ENCODE measurements around the gene KRTAP5-8.
"Not testable (repeated sequence)": the region's sequence is repeated elsewhere in the genome, so short reads cannot be mapped to it uniquely, and the experiment has no call there.

KRTAP5-8 gene

DNA sequence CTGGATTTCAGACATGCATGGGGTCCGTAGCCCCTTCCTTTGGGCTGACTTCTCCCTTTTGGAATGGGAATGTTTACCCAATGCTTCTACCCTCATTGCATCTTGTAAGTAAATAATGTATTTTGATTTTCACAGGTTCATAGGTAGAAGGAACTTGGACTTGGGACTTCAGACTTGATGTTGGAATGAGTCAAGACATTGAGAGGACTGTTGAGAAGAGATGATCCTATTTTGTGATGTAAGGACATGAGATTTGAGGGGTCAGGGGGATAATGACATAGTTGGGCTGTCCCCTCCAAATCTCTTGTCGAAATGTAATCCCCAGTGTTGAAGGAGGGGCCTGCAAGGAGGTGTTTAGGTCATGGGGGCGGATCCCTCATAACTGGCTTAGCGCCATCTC is 26.6 kb downstream of the KRTAP5-8 start:
- no peaks in the 10 kb centered on the region for H3K36me3 ChIP-seq (ENCODE audit: control insufficient read depth, insufficient read depth, low read length)
- 82 to 85% methylated on average over 3 of the region's 4 CpGs for WGBS, 2 experiments (ENCODE audit: insufficient coverage in 2 of 2)
- no peaks in the 10 kb centered on the region for H3K4me1 ChIP-seq (ENCODE audit: control insufficient read depth, insufficient read depth, low read length, poor library complexity, severe bottlenecking)
- peaks cover 2% of the 10 kb centered on the region for H3K9me3 ChIP-seq (ENCODE audit: control insufficient read depth, low read length)
- H3K4me3 ChIP-seq (ENCODE audit: extremely low read depth, insufficient read depth, low read length, poor library complexity, severe bottlenecking): no peak overlapping the region
- no peak overlapping the region for H3K27ac ChIP-seq (ENCODE audit: low read depth, low read length, severe bottlenecking)

DNA sequence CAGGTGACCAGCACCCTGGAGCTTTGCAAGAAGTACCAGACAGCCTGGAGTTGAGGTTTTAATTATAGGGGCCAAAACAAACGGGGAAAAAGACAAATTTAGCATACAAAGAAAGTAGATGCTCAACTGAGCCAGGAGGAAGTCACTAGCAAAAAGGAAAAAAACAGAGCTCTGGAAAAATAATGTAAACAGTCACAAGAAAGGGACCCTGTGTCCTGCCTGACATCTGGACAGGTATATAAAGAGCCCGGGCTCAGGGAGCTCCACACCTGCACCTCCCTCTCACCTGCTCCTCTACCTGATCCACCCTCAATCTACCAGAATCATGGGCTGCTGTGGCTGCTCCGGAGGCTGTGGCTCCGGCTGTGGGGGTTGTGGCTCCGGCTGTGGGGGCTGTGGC is 27.4 kb downstream of the KRTAP5-8 start, which contains the start of gene KRTAP5-10:
Gene KRTAP5-10, plus strand, starts transcription at position 301 of the 400 bp plus-strand sequence. Its CDS starts 25 bp downstream, at position 326.
- no peaks in the 10 kb centered on the region for H3K36me3 ChIP-seq (ENCODE audit: control insufficient read depth, insufficient read depth, low read length)
- WGBS, 2 experiments (ENCODE audit: insufficient coverage in 2 of 2): 77 to 90% methylated on average over 2 of the region's 5 CpGs
- peaks cover 2% of the 10 kb centered on the region for H3K9me3 ChIP-seq (ENCODE audit: control insufficient read depth, low read length)
- no peaks in the 10 kb centered on the region for H3K4me1 ChIP-seq (ENCODE audit: control insufficient read depth, insufficient read depth, low read length, poor library complexity, severe bottlenecking)
- no peak within 1 kb of the TSS for H3K27ac ChIP-seq (ENCODE audit: low read depth, low read length, severe bottlenecking)
- no peak within 1 kb of the TSS for H3K4me3 ChIP-seq (ENCODE audit: extremely low read depth, insufficient read depth, low read length, poor library complexity, severe bottlenecking)

DNA sequence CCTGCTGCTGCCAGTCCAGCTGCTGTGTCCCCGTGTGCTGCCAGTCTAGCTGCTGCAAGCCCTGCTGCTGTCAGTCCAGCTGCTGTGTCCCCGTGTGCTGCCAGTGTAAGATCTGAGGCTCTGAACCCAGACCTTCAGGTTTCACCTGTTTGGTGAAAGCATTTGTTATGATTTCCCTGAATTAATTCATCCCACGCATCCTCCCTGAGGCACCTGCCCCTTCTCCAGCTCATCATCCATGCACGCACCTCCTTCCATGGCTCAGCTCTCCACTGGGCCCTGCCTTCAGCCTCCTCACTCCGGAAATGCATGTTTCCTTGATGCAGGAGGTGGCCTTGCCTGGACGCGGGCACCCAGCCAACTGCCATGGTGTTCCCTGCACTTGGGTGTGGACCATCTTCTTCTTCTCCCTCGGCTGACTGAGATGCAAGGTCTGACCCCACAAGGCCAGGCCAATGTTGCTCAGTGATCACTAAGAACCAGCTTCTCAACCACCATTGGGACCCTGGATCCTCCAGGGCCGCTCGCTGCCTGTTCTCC is 28.3 kb downstream of the KRTAP5-8 start:
- 94 to 97% methylated on average over 8 to 9 of the region's 10 CpGs for WGBS, 2 experiments (ENCODE audit: insufficient coverage in 2 of 2)
- no peaks in the 10 kb centered on the region for H3K36me3 ChIP-seq (ENCODE audit: control insufficient read depth, insufficient read depth, low read length)
- H3K4me1 ChIP-seq (ENCODE audit: control insufficient read depth, insufficient read depth, low read length, poor library complexity, severe bottlenecking): no peaks in the 10 kb centered on the region
- no peak overlapping the region for H3K4me3 ChIP-seq (ENCODE audit: extremely low read depth, insufficient read depth, low read length, poor library complexity, severe bottlenecking)
- peaks cover 2% of the 10 kb centered on the region for H3K9me3 ChIP-seq (ENCODE audit: control insufficient read depth, low read length)
- no peak overlapping the region for H3K27ac ChIP-seq (ENCODE audit: low read depth, low read length, severe bottlenecking)

DNA sequence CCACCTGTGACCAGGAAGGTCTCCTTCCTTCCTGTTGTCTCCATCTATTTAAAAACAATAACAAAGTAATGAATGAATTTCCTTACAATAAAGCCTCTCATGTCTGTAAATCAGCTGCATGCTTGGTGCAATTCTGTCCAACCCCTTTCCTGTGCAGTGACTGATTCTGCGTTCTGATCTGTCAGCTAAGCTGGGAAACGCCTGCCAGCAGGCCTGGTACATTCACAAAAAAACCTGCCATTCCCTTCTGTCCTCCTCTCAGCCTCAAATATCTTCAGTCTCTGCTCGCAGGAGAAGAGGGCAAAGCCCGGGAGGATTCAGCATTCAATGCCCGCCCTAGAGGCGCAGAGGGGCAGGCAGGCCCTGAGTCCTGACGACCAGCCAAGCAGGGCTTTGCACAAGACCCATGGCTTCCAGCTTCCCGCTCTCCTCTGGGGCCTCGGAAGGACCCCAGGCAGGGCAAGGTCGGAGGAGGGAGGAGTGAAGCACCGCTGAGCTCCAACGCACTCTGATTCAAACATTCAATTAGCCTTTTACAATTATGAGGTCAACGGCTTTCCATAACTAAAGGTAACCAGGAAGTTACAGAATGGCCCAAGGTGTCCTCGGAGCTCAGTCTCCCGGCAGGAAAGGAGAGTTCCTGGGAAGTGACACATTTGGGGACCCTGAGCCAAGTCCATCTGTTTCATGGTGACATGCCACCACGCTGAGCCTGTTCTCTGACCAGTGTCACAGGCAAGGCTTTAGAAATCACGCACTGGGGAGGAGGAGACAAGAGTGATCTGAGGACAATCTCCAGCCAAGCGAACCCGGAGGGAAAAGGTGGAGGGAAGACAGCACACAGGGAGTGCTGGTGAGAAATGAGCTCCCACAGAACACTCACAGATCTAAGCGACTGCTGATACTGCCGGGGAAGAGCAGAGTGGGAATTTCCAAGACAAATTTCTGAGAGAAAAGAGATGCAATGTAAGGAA is 29.1 kb downstream of the KRTAP5-8 start:
- 63 to 73% methylated on average over 3 to 8 of the region's 21 CpGs for WGBS, 2 experiments (ENCODE audit: insufficient coverage in 2 of 2)
- H3K27ac ChIP-seq (ENCODE audit: low read depth, low read length, severe bottlenecking); H3K4me3 ChIP-seq (ENCODE audit: extremely low read depth, insufficient read depth, low read length, poor library complexity, severe bottlenecking); H3K9me3 ChIP-seq (ENCODE audit: control insufficient read depth, low read length); H3K36me3 ChIP-seq (ENCODE audit: control insufficient read depth, insufficient read depth, low read length); H3K4me1 ChIP-seq (ENCODE audit: control insufficient read depth, insufficient read depth, low read length, poor library complexity, severe bottlenecking): not testable (repeated sequence)

DNA sequence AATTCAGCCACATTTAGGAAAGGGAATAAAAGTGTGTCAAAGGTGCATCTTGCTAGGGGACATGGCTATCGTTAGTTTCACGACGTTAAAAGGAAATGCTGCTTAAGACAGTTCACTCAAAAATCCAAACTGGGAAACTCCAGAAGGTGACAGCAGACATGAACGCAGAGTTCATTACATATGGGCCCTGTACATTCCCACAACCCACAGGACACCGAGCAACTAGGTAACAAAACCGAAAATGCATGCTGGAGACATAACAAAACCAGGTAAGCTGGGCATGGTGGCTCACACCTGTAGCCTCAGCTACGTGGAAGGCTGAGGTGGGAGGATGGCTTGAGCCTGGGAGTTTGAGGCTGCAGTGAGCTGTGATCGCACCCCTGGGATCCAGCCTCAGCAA is 29.8 kb downstream of the KRTAP5-8 start:
- not testable (repeated sequence) for H3K4me3 ChIP-seq (ENCODE audit: extremely low read depth, insufficient read depth, low read length, poor library complexity, severe bottlenecking); H3K27ac ChIP-seq (ENCODE audit: low read depth, low read length, severe bottlenecking); H3K4me1 ChIP-seq (ENCODE audit: control insufficient read depth, insufficient read depth, low read length, poor library complexity, severe bottlenecking); H3K9me3 ChIP-seq (ENCODE audit: control insufficient read depth, low read length); H3K36me3 ChIP-seq (ENCODE audit: control insufficient read depth, insufficient read depth, low read length)
- WGBS, 2 experiments (ENCODE audit: insufficient coverage in 2 of 2): 80% methylated on average over 5 to 8 of the region's 8 CpGs

DNA sequence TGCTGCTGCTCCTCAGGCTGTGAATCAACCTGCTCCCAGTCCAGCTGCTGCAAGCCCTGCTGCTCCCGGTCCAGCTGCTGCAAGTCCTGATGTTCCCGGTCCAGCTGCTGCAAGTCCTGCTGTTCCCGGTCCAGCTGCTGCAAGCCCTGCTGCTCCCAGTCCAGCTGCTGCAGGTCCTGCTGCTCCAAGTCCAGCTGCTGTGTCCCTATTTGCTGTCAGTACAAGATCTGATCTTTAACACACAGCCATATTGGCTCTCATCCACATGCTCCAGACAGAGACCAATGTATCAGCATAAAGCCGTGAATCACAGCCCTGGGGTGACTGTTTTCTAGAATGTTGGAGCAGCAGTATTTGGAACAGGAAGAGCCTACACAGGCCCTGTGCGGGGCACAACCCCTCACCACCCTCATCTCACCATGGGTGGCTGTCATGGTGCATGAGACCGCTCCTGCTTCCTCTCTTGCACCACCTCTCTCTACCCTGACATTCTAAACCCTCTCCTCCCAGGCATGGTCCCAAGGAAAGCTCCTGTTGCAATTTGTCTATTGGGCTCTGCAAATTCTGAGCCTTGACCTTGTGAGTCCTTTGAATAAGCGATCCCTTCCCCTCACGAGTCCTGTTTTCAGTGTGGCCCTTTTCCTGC is 31.0 kb downstream of the KRTAP5-8 start:
- Histone ChIP-seq H3K4me1 (ENCODE audit: control insufficient read depth, insufficient read depth, low read length, poor library complexity, severe bottlenecking) (no peaks in the 10 kb centered on the region), H3K9me3 (ENCODE audit: control insufficient read depth, low read length) (no peaks in the 10 kb centered on the region), H3K27ac (ENCODE audit: low read depth, low read length, severe bottlenecking) (no peak overlapping the region), H3K36me3 (ENCODE audit: control insufficient read depth, insufficient read depth, low read length) (no peaks in the 10 kb centered on the region), H3K4me3 (ENCODE audit: extremely low read depth, insufficient read depth, low read length, poor library complexity, severe bottlenecking) (no peak overlapping the region)
- WGBS, 2 experiments (ENCODE audit: insufficient coverage in 2 of 2): 74 to 79% methylated on average over 5 to 6 of the region's 8 CpGs

DNA sequence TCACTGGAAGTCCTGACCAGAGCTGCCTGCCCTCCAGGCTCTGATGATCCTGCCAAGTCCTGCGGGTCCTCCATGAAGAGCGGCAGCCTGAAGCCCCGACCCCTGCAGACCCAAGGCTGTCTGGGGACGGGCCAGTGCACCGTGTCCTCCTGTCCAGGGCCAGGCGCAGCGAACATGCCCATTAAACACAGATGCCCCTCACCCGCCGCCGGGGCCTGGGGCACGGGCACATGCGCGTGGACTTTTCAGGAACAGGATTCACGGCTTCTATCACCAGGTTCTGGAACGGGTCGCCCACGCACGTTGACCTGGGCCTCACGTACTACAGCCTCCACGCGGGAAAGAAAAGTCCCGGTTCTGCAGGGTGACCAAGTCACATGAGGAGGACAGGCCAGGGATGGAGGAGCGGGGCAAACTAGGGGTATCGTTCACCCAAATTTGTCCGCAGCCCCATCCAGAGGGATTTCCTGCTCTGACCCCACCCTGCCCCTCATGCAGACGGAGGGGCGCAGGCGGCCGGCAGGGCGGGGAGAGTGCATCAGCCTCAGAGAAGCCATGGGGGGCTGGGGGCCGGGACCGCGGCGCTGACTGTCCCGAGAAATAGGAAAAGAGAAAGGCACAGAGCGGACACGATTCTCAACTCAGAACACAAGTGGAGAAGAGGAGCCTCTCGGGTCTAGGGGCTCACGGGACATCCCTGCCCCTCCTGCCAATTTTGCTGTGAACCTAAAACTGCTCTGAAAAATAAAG is 33.5 kb downstream of the KRTAP5-8 start:
- WGBS, 2 experiments (ENCODE audit: insufficient coverage in 2 of 2): 91 to 95% methylated on average over 28 to 32 of the region's 39 CpGs
- H3K36me3 ChIP-seq (ENCODE audit: control insufficient read depth, insufficient read depth, low read length); H3K4me3 ChIP-seq (ENCODE audit: extremely low read depth, insufficient read depth, low read length, poor library complexity, severe bottlenecking); H3K9me3 ChIP-seq (ENCODE audit: control insufficient read depth, low read length); H3K27ac ChIP-seq (ENCODE audit: low read depth, low read length, severe bottlenecking); H3K4me1 ChIP-seq (ENCODE audit: control insufficient read depth, insufficient read depth, low read length, poor library complexity, severe bottlenecking): not testable (repeated sequence)

DNA sequence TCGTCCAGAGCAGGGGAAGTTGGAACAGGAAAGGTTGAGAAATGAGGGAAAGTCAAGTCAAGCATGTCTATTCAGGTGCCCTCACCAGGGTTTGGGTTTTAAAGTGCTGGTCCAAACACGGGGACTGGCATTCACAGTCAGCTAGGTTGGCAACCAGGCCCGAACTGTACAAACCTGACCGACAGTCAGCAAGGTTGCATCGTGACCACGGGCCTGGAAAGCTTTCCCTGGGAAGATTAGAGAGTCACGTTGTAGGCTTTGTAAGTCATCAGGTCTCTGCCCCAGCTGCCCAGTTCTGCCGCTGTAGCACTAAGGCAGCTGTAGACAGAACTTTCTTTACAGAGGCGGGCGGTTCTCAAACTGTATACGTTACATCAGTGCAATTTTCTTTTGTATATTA is 35.0 kb downstream of the KRTAP5-8 start:
- H3K4me1 ChIP-seq (ENCODE audit: control insufficient read depth, insufficient read depth, low read length, poor library complexity, severe bottlenecking): no peaks in the 10 kb centered on the region
- H3K27ac ChIP-seq (ENCODE audit: low read depth, low read length, severe bottlenecking): no peak overlapping the region
- H3K9me3 ChIP-seq (ENCODE audit: control insufficient read depth, low read length): no peaks in the 10 kb centered on the region
- H3K4me3 ChIP-seq (ENCODE audit: extremely low read depth, insufficient read depth, low read length, poor library complexity, severe bottlenecking): no peak overlapping the region
- WGBS, 2 experiments (ENCODE audit: insufficient coverage in 2 of 2): 84 to 87% methylated on average over 7 of the region's 11 CpGs
- H3K36me3 ChIP-seq (ENCODE audit: control insufficient read depth, insufficient read depth, low read length): no peaks in the 10 kb centered on the region

DNA sequence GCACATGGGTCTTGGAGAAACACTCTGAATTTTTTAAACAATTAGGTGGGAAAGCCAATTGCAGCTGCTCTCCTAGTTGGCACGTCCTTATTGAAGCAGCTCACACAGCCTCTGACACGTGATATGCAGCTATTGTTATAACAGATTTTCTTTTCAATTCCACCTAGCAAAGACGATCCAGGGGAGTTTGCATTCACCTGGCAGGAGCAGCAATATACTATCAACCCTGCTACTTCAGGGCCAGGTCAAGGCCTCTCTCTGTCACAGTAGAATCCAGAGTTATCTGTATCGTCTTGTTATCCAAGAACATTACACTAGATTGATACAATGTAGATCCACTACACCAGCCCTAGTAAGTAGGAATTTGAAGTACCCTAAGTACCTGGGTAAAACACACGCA is 36.6 kb downstream of the KRTAP5-8 start:
- 82 to 100% methylated on average over 2 to 3 of the region's 5 CpGs for WGBS, 2 experiments (ENCODE audit: insufficient coverage in 2 of 2)
- no peak overlapping the region for H3K27ac ChIP-seq (ENCODE audit: low read depth, low read length, severe bottlenecking)
- no peaks in the 10 kb centered on the region for H3K36me3 ChIP-seq (ENCODE audit: control insufficient read depth, insufficient read depth, low read length)
- H3K4me3 ChIP-seq (ENCODE audit: extremely low read depth, insufficient read depth, low read length, poor library complexity, severe bottlenecking): no peak overlapping the region
- no peaks in the 10 kb centered on the region for H3K9me3 ChIP-seq (ENCODE audit: control insufficient read depth, low read length)
- no peaks in the 10 kb centered on the region for H3K4me1 ChIP-seq (ENCODE audit: control insufficient read depth, insufficient read depth, low read length, poor library complexity, severe bottlenecking)

DNA sequence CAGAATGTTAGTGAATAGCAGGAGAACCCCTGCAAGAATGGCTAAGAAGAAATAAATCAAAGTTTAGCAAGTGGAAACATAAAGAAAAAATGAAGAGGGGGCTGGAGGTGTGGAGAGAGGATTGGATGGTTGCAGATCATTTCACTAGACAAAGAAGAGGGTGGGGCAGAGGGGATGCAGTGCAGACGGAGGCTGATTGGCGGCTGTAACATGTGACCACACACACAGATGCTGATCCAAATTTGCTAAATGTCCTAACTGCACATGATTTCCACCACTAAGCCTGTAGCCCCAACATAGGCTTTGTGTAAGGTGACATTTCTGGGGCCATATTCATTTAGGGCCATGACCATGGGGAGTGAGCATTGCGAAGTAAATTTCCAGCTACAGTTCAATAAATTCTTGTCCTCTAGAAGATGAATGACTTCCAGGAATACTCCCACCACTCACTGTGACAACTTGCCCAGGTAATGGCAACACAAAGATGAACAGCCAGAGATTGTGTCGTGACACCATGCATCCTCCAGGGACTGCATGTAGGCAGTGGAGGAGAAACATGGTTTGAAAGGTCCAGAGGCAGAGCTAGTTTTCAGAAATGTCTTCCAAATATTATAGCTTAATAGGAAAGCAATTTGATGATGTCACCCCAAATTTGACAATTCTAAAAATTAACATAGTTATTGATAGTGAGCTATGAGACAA is 38.0 kb downstream of the KRTAP5-8 start:
- no peaks in the 10 kb centered on the region for H3K36me3 ChIP-seq (ENCODE audit: control insufficient read depth, insufficient read depth, low read length)
- 85 to 100% methylated on average over 1 to 3 of the region's 4 CpGs for WGBS, 2 experiments (ENCODE audit: insufficient coverage in 2 of 2)

More for the DNA sequence above, 38.0 kb downstream of the KRTAP5-8 start:
- Histone ChIP-seq H3K4me1 (ENCODE audit: control insufficient read depth, insufficient read depth, low read length, poor library complexity, severe bottlenecking) (no peaks in the 10 kb centered on the region), H3K27ac (ENCODE audit: low read depth, low read length, severe bottlenecking) (no peak overlapping the region), H3K4me3 (ENCODE audit: extremely low read depth, insufficient read depth, low read length, poor library complexity, severe bottlenecking) (no peak overlapping the region), H3K9me3 (ENCODE audit: control insufficient read depth, low read length) (no peaks in the 10 kb centered on the region)

Measured in mesodermal cell (in vitro differentiated cells).